WERI-Rb-1 (cell line): ENCODE data around the gene FRRS1L.

Experiments
- DNase-seq: peaks from one replicate; pipeline ENCODE4 v3.0.0-alpha.2; 2020
- H3K27ac ChIP-seq: fragments of 250-450 bp; sonication (Bioruptor Pico); 2 replicates; pipeline ENCODE4 v1.5.1; 2020; ENCODE audit warnings: mild to moderate bottlenecking, moderate library complexity
- H3K27me3 ChIP-seq: fragments of 250-450 bp; sonication (Bioruptor Pico); 2 replicates; pipeline ENCODE4 v1.5.1; 2021; ENCODE audit warnings: mild to moderate bottlenecking, low read depth, moderate library complexity; ENCODE audit not compliant: insufficient read depth, severe bottlenecking
- H3K36me3 ChIP-seq: fragments of 250-450 bp; sonication (Bioruptor Pico); 2 replicates; pipeline ENCODE4 v1.5.1; 2020; ENCODE audit warnings: mild to moderate bottlenecking, moderate library complexity
- H3K4me3 ChIP-seq: 2 replicates; pipeline ENCODE4 v1.5.1; 2011; ENCODE audit warnings: low read depth, mild to moderate bottlenecking, control low read depth, low read length
- H3K9me3 ChIP-seq: fragments of 250-450 bp; sonication (Bioruptor Pico); 2 replicates; pipeline ENCODE4 v1.5.1; 2021; ENCODE audit warnings: mild to moderate bottlenecking, moderate library complexity; ENCODE audit not compliant: severe bottlenecking
- CTCF ChIP-seq: IDR thresholded peaks from 2 replicates; pipeline ENCODE4 v1.5.1; 2011; ENCODE audit warnings: low read depth, mild to moderate bottlenecking, control low read depth, inconsistent platforms, low read length

The FRRS1L gene

GRCh38 chr9:109113254-109113653 lies 53.8 kb downstream of the FRRS1L start:
- DNase-seq: no peak
- Histone ChIP-seq H3K4me3 (no peak overlapping the region), H3K27ac (no peak overlapping the region), H3K27me3 (no peaks in the 10 kb centered on the region), H3K36me3 (peaks cover 31% of the 10 kb centered on the region), H3K9me3 (no peaks in the 10 kb centered on the region)
- TF ChIP-seq CTCF: no peak

- Histone ChIP-seq H3K9me3 (no peaks in the 10 kb centered on the region), H3K27me3 (no peaks in the 10 kb centered on the region), H3K36me3 (peaks cover 17% of the 10 kb centered on the region), H3K4me3 (no peak overlapping the region), H3K27ac (no peak overlapping the region)
- no peak for DNase-seq
- no peak for TF ChIP-seq CTCF
Measured at GRCh38 chr9:109110329-109111021, 56.6 kb downstream of the FRRS1L start.

- no peak overlapping the region for H3K27ac ChIP-seq
- H3K4me3 ChIP-seq: no peak overlapping the region
- peaks cover 23% of the 10 kb centered on the region for H3K36me3 ChIP-seq
- no peaks in the 10 kb centered on the region for H3K9me3 ChIP-seq
- H3K27me3 ChIP-seq: no peaks in the 10 kb centered on the region
- DNase-seq: no peak
- TF ChIP-seq CTCF: no peak
Measured at GRCh38 chr9:109109967-109110328, 57.1 kb downstream of the FRRS1L start.

- no peak for DNase-seq
- TF ChIP-seq CTCF: no peak
- no peak overlapping the region for H3K27ac ChIP-seq
- H3K27me3 ChIP-seq: no peaks in the 10 kb centered on the region
- no peaks in the 10 kb centered on the region for H3K9me3 ChIP-seq
- H3K4me3 ChIP-seq: no peak overlapping the region
- peaks cover 34% of the 10 kb centered on the region for H3K36me3 ChIP-seq
Measured at GRCh38 chr9:109108318-109108717, 58.7 kb downstream of the FRRS1L start.

- H3K36me3 ChIP-seq: peaks cover 40% of the 10 kb centered on the region
- no peak overlapping the region for H3K27ac ChIP-seq
- TF ChIP-seq CTCF: no peak
- DNase-seq: no peak
- H3K9me3 ChIP-seq: no peaks in the 10 kb centered on the region
- H3K27me3 ChIP-seq: no peaks in the 10 kb centered on the region
- no peak overlapping the region for H3K4me3 ChIP-seq
Measured at GRCh38 chr9:109107402-109108240, 59.4 kb downstream of the FRRS1L start.
